GM19324 (cell line): ENCODE measurements around the gene SNX13.
A peak's percentile ranks its signal among the peaks of the same experiment; 100 is the strongest.

Experiments used
- ATAC-seq: cut with Tn5 transposase; IDR thresholded peaks from one replicate; pipeline ENCODE4 v1.9.1; 2021; ENCODE audit warnings: mild to moderate bottlenecking, moderate library complexity; ENCODE audit not compliant: unreplicated experiment, low FRiP score

The SNX13 gene

GRCh38 chr7:17940302-17940883, at the start of gene SNX13:
TSS of gene SNX13 (minus strand) at chr7:17940494. CDS start at chr7:17940295, 199 bp downstream.
- peak; percentile 91 for ATAC-seq

- no peak for ATAC-seq
Observed at GRCh38 chr7:17989546-17989945, 49.3 kb upstream of the SNX13 start.

- ATAC-seq = no peak
Observed at GRCh38 chr7:17988858-17989257, 48.6 kb upstream of the SNX13 start.

- ATAC-seq = no peak
Observed at GRCh38 chr7:17988141-17988540, 47.8 kb upstream of the SNX13 start.

GRCh38 chr7:17986851-17987250, 46.6 kb upstream of the SNX13 start:
- no peak for ATAC-seq

- no peak for ATAC-seq
Observed at GRCh38 chr7:17985473-17986239, 45.4 kb upstream of the SNX13 start.

- no peak for ATAC-seq
Observed at GRCh38 chr7:17984288-17984687, 44.0 kb upstream of the SNX13 start.

GRCh38 chr7:17983221-17984062, 43.1 kb upstream of the SNX13 start:
- no peak for ATAC-seq

GRCh38 chr7:17976952-17977351, 36.7 kb upstream of the SNX13 start:
- ATAC-seq = no peak

GRCh38 chr7:17971411-17971810, 31.1 kb upstream of the SNX13 start:
- ATAC-seq = no peak

- ATAC-seq = no peak
Observed at GRCh38 chr7:17968791-17969715, 28.8 kb upstream of the SNX13 start.

GRCh38 chr7:17966706-17967105, 26.4 kb upstream of the SNX13 start:
- no peak for ATAC-seq

GRCh38 chr7:17965603-17966002, 25.3 kb upstream of the SNX13 start:
- no peak for ATAC-seq

GRCh38 chr7:17963281-17963680, 23.0 kb upstream of the SNX13 start:
- no peak for ATAC-seq

GRCh38 chr7:17962652-17963051, 22.4 kb upstream of the SNX13 start:
- ATAC-seq = no peak

GRCh38 chr7:17957871-17958270, 17.6 kb upstream of the SNX13 start:
- no peak for ATAC-seq

- ATAC-seq = peak; percentile 99
Observed at GRCh38 chr7:17952387-17952786, 12.1 kb upstream of the SNX13 start.

- no peak for ATAC-seq
Observed at GRCh38 chr7:17951742-17952254, 11.5 kb upstream of the SNX13 start.

GRCh38 chr7:17948526-17949238, 8.4 kb upstream of the SNX13 start:
- ATAC-seq = no peak
